ENCODE results near the gene DOCK4.

Gene DOCK4

GRCh38 chr7:112206238-112206990, at the start of gene DOCK4, which contains the start of gene ZNF277:
TSS of gene DOCK4 (minus strand) at chr7:112206399. CDS start at chr7:112206138, 261 bp downstream.
TSS of gene ZNF277 (plus strand) at chr7:112206695. CDS start at chr7:112206717, 22 bp downstream.
- Histone ChIP-seq H3K9ac (ENCODE audit: low read length) (peak within 1 kb of the TSS; percentile 74), H4K20me1 (ENCODE audit: low read depth, low read length) (peaks cover 8% of the 10 kb centered on the region; the same call in 1 of the 2 replicates), H3K4me3 (ENCODE audit: insufficient read depth, low read length, poor library complexity, severe bottlenecking) (peak within 1 kb of the TSS; percentile 89), H3K79me2 (ENCODE audit: insufficient read depth, low read length) (peaks cover 20% of the 10 kb centered on the region), H3K9me2 (replicated peaks; ENCODE audit: insufficient read depth, low read length) (no peaks in the 10 kb centered on the region), H3K4me2 (ENCODE audit: low read depth, low read length, poor library complexity, severe bottlenecking) (peak within 1 kb of the TSS; percentile 92), H2AFZ (ENCODE audit: low read depth, low read length, severe bottlenecking) (peak within 1 kb of the TSS; percentile 88), H3K9me3 (ENCODE audit: insufficient read depth, low read length) (no peaks in the 10 kb centered on the region), H3F3A (ENCODE audit: insufficient read depth) (no peaks in the 10 kb centered on the region), H3K27ac (ENCODE audit: low read depth, low read length) (peak within 1 kb of the TSS; percentile 9; the same call in 1 of the 2 replicates), H3K27me3 (ENCODE audit: low read length) (no peaks in the 10 kb centered on the region), H3K36me3 (ENCODE audit: low read length) (no peaks in the 10 kb centered on the region)
- no peak for TF ChIP-seq EZH2phosphoT487 (conservative IDR thresholded peaks at IDR 0.05; ENCODE audit: low read length)
- TF ChIP-seq, protein P1, sequence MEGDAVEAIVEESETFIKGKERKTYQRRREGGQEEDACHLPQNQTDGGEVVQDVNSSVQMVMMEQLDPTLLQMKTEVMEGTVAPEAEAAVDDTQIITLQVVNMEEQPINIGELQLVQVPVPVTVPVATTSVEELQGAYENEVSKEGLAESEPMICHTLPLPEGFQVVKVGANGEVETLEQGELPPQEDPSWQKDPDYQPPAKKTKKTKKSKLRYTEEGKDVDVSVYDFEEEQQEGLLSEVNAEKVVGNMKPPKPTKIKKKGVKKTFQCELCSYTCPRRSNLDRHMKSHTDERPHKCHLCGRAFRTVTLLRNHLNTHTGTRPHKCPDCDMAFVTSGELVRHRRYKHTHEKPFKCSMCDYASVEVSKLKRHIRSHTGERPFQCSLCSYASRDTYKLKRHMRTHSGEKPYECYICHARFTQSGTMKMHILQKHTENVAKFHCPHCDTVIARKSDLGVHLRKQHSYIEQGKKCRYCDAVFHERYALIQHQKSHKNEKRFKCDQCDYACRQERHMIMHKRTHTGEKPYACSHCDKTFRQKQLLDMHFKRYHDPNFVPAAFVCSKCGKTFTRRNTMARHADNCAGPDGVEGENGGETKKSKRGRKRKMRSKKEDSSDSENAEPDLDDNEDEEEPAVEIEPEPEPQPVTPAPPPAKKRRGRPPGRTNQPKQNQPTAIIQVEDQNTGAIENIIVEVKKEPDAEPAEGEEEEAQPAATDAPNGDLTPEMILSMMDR (IDR thresholded peaks at IDR 0.05; ENCODE audit: insufficient read depth, low read length, poor library complexity, severe bottlenecking): no peak

- no peak overlapping the region for H3K4me3 ChIP-seq (ENCODE audit: insufficient read depth, low read length, poor library complexity, severe bottlenecking)
Observed at GRCh38 chr7:112255388-112255720, 49.2 kb upstream of the DOCK4 start.

DNA sequence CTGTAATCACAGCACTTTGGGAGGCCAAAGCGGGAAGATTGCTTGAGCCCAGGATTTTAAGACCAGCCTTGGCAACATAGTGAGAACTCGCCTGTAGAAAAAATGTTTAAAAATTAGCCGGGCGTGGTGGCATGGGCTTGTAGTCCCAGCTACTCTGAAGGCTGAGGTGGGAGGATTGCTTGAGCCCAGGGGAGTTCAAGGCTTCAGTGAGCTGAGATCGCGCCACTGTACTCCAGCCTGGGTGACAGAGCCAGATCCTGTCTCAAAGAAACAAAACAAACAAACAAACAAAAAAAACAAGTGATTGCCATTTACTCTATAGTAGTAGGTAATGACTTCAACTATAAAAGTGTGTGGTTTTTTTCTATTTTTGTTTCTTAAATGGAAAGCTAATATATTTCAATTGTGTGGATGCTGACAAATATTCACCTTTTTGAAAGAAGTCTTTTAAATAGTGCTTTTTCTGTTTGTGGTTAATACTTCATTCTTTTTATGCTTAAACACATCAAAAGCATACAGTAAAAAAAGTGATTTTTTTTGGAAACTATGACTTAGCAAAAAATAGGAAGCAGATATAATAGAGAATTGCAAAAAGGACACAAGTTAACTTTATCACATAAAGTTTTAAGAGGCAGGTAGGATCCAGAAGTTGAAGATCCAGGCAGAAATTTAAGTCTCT, 48.6 kb upstream of the DOCK4 start:
- Histone ChIP-seq H3F3A (ENCODE audit: insufficient read depth) (no peaks in the 10 kb centered on the region), H3K4me2 (ENCODE audit: low read depth, low read length, poor library complexity, severe bottlenecking) (no peak overlapping the region), H2AFZ (ENCODE audit: low read depth, low read length, severe bottlenecking) (no peak overlapping the region), H3K9me3 (ENCODE audit: insufficient read depth, low read length) (no peaks in the 10 kb centered on the region), H4K20me1 (ENCODE audit: low read depth, low read length) (peaks cover 8% of the 10 kb centered on the region; the same call in 1 of the 2 replicates), H3K9me2 (replicated peaks; ENCODE audit: insufficient read depth, low read length) (no peaks in the 10 kb centered on the region), H3K9ac (ENCODE audit: low read length) (no peak overlapping the region), H3K36me3 (ENCODE audit: low read length) (no peaks in the 10 kb centered on the region), H3K27me3 (ENCODE audit: low read length) (no peaks in the 10 kb centered on the region), H3K4me3 (ENCODE audit: insufficient read depth, low read length, poor library complexity, severe bottlenecking) (no peak overlapping the region), H3K79me2 (ENCODE audit: insufficient read depth, low read length) (no peaks in the 10 kb centered on the region), H3K27ac (ENCODE audit: low read depth, low read length) (no peak overlapping the region)
- TF ChIP-seq EZH2phosphoT487 (conservative IDR thresholded peaks at IDR 0.05; ENCODE audit: low read length): no peak
- TF ChIP-seq, protein P1 (IDR thresholded peaks at IDR 0.05; ENCODE audit: insufficient read depth, low read length, poor library complexity, severe bottlenecking): no peak

More at GRCh38 chr7:112255388-112255720, 49.2 kb upstream of the DOCK4 start:
- Histone ChIP-seq H3K36me3 (ENCODE audit: low read length) (no peaks in the 10 kb centered on the region), H3K4me2 (ENCODE audit: low read depth, low read length, poor library complexity, severe bottlenecking) (no peak overlapping the region), H3K27ac (ENCODE audit: low read depth, low read length) (no peak overlapping the region), H4K20me1 (ENCODE audit: low read depth, low read length) (peaks cover 8% of the 10 kb centered on the region; the same call in 1 of the 2 replicates), H3K9ac (ENCODE audit: low read length) (no peak overlapping the region), H3K9me2 (replicated peaks; ENCODE audit: insufficient read depth, low read length) (no peaks in the 10 kb centered on the region), H3K79me2 (ENCODE audit: insufficient read depth, low read length) (no peaks in the 10 kb centered on the region), H3K9me3 (ENCODE audit: insufficient read depth, low read length) (no peaks in the 10 kb centered on the region), H2AFZ (ENCODE audit: low read depth, low read length, severe bottlenecking) (no peak overlapping the region), H3F3A (ENCODE audit: insufficient read depth) (no peaks in the 10 kb centered on the region), H3K27me3 (ENCODE audit: low read length) (no peaks in the 10 kb centered on the region)
- TF ChIP-seq EZH2phosphoT487 (conservative IDR thresholded peaks at IDR 0.05; ENCODE audit: low read length): no peak
- TF ChIP-seq, protein P1 (IDR thresholded peaks at IDR 0.05; ENCODE audit: insufficient read depth, low read length, poor library complexity, severe bottlenecking): no peak
